Retina (tissue), 1 donor: Measurements from ENCODE around the gene ANXA2R.
"Not testable (repeated sequence)": the region's sequence is repeated elsewhere in the genome, so short reads cannot be mapped to it uniquely, and the experiment has no call there.

ENCODE experiments used
- DNase-seq: peaks from one replicate; pipeline ENCODE4 v3.0.0-alpha.2; 2016

ANXA2R gene

DNA sequence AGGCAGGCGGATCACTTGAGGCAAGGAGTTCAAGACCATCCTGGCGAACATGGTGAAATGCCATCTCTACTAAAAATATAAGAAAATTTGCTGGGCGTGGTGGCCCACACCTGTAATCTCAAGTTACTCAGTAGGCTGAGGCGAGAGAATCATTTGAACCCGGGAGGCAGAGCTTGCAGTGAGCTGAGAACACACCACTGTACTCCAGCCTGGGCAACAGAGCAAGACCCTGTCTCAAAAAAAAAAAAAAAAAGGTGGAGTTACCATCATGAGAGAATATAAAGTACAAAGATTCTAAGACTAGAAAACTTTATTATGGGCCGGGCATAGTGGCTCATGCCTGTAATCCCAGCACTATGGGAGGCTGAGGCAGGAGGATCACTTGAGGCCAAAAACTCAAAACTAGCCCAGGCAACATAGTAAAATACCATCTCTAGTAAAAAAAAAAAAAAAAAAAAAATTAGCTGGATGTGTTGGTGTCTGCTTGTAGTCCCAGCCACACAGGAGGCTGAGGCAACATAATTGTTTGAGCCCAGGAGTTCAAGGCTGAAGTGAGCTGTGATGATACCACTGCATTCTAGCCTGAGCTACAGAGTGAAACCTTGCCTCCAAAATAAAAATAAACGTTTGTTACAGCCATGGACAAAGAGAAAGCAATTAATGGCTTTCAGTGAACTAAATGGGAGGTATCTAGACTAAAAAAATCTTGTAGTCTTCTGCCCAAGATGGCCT, 12.9 kb downstream of the ANXA2R start:
- DNase-seq: no peak

GRCh38 chr5:43025184-43025950, 14.8 kb downstream of the ANXA2R start:
- not testable (repeated sequence) for DNase-seq

- no peak for DNase-seq
Measured at GRCh38 chr5:43024217-43024616, 15.9 kb downstream of the ANXA2R start.

- no peak for DNase-seq
Measured at GRCh38 chr5:43021151-43021550, 19.0 kb downstream of the ANXA2R start.

GRCh38 chr5:43020399-43020746, 19.7 kb downstream of the ANXA2R start:
- no peak for DNase-seq

- peak; percentile 85 for DNase-seq
Measured at GRCh38 chr5:43019614-43020398, 20.3 kb downstream of the ANXA2R start.

GRCh38 chr5:43019291-43019613, 20.9 kb downstream of the ANXA2R start:
- DNase-seq: no peak

GRCh38 chr5:43017428-43017815, 22.7 kb downstream of the ANXA2R start:
- DNase-seq: no peak

DNA sequence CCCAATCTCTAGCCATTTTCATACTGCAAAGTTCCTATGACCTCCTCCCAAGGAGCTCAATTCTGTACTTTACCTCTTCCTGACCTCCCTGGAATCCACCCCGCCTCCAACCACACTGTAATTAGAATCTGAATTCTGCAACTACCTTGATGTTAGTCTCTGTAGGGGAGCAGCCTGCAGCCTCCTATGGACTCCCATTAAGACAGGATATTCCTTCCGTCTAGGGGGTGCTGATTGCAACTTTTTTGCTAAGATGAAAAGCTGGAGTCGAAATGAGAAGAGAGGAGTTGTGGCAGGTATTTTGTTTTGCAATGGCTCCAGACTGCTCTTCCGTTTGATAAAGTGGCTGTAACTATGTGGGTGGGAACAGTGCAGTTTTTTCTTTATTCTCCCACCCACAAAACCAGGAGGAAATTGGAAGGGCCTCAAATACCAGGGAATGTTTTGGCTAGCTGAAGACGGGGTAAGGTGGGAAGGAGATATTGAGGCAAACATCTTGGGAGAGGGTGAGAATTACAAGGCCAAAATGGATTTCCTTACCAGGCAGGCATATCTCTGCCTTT, 23.8 kb downstream of the ANXA2R start:
- DNase-seq: no peak

DNA sequence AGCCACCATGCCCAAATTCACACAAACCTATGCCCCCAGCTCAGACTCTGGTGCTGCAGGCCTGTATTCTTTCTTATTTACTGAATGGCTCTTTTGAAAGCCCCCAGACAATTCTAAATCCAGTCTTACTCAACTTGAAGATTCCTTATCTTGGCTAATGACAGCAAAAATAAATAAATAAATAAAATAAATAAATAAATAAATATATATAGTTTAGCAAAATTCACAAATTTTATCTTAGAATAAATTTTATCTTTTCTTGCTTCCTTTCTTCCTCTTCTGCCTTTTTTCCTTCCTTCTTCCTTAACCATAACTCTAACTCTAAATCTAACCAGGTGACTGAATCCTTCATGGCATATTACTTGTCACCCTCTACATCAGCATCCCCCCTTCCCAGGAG, 25.6 kb downstream of the ANXA2R start:
- no peak for DNase-seq

GRCh38 chr5:43010935-43011315, 29.2 kb downstream of the ANXA2R start:
- no peak for DNase-seq

GRCh38 chr5:43008363-43009153, 31.6 kb downstream of the ANXA2R start:
- DNase-seq: peak; percentile 91

DNA sequence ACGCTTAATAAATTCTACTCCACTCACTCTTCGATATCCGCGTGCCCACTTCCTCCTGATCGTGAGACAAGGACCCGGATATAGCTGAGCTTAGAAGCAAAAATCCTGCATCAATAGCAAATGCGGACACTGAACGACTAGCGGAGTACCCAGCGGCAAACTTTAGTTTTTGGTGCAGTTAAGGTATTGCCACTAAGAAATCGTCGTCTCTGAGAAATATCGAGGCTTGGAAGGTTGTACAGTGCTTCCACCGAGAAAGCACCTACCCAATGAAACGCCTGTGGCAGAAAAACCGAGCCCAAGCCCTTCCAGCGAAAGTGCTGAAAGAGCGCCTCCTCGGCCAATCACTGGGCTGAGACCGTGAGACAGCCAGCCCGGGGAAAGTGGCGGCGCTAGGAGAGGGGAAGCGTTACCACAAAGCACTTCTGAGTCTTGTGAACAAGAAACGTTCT, 32.2 kb downstream of the ANXA2R start:
- DNase-seq: peak; percentile 94

DNA sequence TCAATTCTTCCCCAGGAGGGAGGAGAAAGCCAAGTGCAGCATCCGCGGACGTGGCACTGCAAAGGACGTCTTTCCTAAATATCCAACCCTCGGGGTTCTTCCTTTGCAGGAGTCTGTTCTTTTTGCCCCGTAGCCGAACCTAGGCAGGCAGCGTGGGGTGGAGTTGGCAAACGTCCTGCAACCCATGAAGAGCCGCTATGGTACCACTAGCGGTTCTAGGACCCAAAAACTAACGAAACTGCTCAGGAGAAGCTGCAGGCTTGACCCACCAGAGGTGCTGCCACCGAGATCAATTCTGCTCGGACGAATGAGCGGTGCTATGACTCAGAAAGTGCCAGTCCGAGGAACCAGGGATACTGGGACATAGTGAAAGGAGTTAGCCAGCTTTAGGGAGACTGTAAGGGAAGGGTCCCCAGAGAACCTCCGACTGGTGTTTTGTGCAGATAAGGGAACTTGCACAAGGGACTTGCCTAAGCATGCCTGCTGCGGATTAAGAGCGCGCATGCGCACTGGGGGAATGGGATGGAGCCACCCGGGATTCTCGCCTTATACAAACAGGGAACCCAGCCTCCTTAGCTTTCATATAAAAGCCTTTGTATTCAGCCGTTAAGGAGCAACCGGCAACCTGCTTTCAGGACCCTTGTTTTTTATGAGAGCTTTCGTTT, 32.7 kb downstream of the ANXA2R start:
- peak; percentile 94 for DNase-seq

GRCh38 chr5:43006424-43007202, 33.5 kb downstream of the ANXA2R start:
- no peak for DNase-seq

GRCh38 chr5:43005031-43005430, 35.1 kb downstream of the ANXA2R start:
- DNase-seq: no peak

- no peak for DNase-seq
Measured at GRCh38 chr5:43001748-43002147, 38.4 kb downstream of the ANXA2R start.

DNA sequence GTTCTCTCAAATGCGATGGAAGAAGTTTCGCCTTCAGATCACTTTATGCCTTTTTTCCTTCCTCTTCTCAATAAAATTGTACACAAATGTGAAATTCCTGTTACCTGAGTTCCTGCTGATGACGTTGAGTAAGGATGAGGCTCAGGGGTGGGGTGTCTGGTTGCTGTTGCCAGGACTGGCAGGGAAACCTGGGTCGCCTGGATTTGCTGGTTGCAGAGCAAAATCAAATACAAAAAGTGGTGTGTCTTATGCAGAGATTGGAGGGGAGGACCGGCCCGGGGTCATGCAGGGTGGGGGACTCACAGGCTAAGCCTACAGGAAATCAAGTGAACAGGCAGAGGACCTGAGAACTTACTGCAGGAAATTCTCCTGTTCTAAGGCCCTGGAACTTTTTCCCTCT, 39.2 kb downstream of the ANXA2R start:
- peak; percentile 12 for DNase-seq

DNA sequence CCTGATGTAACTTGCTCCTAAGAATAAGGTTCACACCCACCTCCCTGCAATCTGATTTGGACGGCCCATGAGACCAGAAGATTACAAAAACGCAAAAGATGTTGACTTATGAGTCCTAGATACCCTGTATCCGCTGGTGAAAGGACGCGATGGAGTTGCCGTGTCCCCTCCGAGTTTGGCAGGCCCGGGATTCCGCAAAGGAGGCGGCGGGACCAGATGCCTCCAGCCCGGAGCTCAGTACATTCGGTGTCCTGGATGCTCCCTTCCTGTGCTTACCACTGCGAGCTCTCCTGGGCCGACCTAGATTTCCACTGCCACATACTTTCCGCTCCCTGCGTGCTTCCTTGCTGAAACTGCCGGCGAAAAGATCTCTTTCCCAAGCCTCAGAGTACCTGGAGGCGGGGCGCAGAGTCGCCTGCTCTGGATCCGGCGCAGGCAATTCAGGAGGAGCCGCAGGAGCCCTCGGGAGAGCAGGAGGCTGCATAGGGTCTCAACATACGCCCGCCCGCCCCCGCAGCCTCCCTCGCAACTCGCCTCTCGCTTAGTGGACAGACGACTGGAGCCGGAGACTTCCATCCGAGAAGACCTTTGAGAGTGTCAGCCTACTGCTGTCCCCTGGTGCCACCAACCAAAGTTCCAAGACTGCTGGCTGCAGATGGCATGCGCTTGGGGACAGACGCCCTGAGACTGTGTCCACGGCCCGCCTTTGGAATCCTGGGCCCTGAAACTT, 39.8 kb downstream of the ANXA2R start:
- DNase-seq: peak; percentile 73

- no peak for DNase-seq
Measured at GRCh38 chr5:42995360-42995751, 44.8 kb downstream of the ANXA2R start.
